ENCODE measurements around the gene SPOCK2.
"Not testable (repeated sequence)": the region's sequence is repeated elsewhere in the genome, so short reads cannot be mapped to it uniquely, and the experiment has no call there.

The SPOCK2 gene

GRCh38 chr10:72087969-72088888, at the start of gene SPOCK2:
Gene SPOCK2 (minus strand): TSS chr10:72088551. CDS start chr10:72088328, 223 bp downstream.
- no peak for DNase-seq

- no peak for DNase-seq
These were observed 49.2 kb upstream of the SPOCK2 start for GRCh38 chr10:72137583-72137982.

- DNase-seq, result not testable (repeated sequence)
These were observed 47.9 kb upstream of the SPOCK2 start for GRCh38 chr10:72136225-72136624.

DNA sequence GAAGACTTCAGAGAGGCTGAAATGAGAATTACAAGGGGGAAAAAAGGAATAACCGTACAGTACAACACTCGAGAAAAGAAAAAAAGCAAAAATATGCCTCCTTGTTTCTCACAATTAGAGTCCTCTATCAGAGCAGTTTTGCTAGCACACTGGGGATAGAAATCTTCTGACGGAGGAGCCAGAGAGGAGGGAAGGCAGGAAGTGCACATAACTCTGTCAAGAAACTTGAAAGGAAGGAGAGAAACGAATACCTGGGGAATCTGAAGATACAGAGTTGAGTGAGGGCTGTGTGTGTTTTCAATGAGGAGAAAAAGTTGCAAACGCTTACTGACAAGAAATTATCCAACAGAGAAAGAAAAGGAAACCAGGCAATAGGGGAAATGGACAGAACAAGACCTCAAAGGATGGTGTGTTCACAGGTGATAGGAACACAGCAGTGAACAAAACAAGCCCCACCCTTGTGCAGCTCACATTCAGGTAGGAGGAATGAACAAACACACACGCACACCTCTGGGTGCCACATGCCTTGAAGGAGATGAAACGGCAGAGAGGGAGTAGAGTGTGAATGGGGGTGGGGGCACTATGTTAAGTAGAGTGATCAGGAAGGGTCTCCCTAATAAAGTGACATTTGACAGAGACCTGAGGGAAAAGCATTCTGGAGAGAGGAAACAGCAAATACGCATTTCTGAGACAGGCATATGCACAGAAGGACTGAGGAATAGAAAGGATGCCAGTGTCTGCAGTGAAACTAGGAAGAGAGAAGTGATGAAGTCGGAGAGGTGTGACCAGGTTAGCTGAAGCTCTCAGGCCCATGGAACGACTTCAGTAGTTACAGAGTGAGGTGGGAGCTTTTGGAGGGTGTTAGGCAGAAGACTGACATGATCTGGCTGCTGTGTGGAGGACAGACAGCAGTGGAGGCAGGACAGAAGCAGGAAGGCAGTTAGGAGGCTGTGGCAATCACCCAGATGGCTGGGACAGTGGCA, 46.7 kb upstream of the SPOCK2 start:
- no peak for DNase-seq

- no peak for DNase-seq
These were observed 45.2 kb upstream of the SPOCK2 start for GRCh38 chr10:72133517-72133916.

DNA sequence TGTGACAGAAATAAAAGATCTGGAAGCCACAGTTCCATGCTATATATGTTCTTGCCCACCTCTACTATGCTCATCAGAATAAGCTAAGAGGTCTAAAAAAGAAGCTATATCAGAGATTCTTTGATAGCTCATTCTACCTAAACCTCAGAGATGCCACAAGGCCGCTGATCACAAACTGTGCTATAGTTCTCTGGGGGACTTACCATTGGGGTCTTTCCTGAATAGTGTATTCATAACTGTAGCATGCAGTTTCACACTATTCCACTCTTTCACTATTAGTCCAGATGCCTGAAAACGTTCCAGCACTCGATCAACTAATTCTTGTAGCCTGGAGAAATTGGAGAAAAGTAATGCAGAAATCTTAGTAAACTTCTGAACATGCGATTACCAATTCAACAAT, 44.5 kb upstream of the SPOCK2 start:
- no peak for DNase-seq

- DNase-seq, result no peak
These were observed 39.2 kb upstream of the SPOCK2 start for GRCh38 chr10:72127571-72127970.

DNA sequence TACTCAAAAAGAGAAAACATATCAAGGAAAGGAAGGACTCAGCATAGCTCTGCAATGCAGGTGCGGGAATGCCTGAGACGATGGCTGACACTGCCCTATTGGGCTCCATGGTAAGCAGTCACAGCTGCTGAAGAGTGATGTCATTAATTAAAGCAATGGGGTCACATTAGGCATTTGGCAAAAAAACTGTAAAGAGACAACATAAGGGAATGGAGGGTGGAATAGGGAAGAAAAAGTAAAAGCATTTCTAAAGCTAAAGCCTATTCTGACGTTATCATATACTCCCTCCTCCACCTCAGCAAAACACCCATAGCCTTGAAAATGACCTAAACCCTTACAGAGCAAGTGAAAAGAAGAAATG, 38.5 kb upstream of the SPOCK2 start:
- DNase-seq, result no peak

DNA sequence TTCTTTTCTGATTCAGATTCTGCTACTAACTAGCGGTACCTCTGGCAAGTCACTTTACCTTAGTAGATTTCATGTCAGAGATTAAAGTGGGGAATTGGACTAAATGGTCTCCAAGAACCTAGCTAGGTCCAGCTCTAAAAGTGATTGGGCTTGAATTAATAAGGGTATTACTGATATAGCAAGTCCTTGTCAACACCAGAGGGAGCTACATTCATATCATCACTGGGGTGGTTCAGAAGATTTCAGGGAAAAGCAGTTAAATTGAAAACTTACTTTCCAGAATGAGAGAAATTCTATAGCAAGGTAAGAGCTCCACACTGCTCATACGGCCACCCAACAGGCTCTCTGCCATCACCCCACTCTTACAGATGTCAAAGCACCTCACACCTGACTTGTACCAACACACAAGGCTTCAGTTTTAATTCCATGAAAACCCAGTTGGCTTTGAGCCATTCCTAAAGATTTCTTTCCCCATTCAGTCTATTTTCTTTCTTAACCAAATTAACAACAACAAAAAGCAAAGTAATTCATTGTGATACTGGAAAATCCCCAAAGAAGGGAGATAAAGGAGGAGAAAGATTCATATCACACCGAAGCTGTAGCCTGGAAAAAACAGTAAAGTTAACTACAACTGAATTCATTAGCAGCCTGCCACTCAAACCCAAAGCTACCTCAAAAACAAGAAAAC, 38.0 kb upstream of the SPOCK2 start:
- DNase-seq, result no peak

- no peak for DNase-seq
These were observed 36.6 kb upstream of the SPOCK2 start for GRCh38 chr10:72124989-72125388.

DNA sequence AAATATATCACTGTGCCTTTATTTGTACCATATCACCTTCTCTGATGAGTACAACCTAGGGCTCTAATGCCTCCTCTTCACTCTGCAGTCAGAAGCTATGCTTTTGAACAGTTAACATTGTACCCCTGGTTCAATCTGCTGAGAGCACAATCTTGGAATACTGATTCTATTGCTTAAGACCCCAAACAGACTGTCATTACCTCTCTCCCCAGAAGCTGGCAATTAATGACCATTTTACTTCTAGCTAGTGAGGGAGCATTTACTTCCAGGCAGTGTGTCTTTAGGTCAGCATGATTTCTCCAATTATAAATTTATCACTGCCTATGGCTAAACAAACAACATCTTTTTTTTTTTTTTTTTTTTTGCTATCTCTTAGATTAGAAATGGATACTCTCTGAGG, 36.0 kb upstream of the SPOCK2 start:
- DNase-seq, result no peak

- DNase-seq, result no peak
These were observed 35.3 kb upstream of the SPOCK2 start for GRCh38 chr10:72123616-72124015.

- no peak for DNase-seq
These were observed 33.9 kb upstream of the SPOCK2 start for GRCh38 chr10:72122221-72122620.

GRCh38 chr10:72121389-72121788, 33.0 kb upstream of the SPOCK2 start:
- no peak for DNase-seq

GRCh38 chr10:72116372-72116771, 28.0 kb upstream of the SPOCK2 start:
- no peak for DNase-seq

- no peak for DNase-seq
These were observed 26.5 kb upstream of the SPOCK2 start for GRCh38 chr10:72114706-72115450.

GRCh38 chr10:72110673-72111401, 22.5 kb upstream of the SPOCK2 start:
- DNase-seq, result no peak

DNA sequence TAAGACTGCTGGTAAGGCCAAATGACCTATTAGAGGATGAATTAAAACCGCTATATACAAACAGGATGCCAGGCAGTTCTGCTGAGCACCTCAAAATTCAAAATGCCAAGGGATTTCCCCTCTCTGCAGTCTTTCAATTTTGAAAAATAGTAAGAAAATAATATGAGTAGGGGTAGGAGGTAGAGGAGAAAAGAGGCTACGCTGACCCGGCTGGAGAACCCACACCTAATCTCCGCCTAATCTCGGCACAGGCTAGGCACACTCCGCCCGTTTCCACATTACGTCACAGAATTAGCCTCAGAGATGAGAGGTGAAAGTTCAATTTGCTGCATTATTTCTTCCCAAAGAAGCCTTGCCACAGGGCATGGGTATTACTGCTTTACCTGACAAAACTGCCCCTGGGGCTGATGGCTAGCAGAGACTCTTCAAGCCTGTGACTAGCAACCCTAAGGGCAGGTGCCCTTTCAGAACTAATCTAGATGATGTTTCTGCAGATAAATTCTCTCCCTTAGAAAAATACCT, 21.3 kb upstream of the SPOCK2 start:
- no peak for DNase-seq

DNA sequence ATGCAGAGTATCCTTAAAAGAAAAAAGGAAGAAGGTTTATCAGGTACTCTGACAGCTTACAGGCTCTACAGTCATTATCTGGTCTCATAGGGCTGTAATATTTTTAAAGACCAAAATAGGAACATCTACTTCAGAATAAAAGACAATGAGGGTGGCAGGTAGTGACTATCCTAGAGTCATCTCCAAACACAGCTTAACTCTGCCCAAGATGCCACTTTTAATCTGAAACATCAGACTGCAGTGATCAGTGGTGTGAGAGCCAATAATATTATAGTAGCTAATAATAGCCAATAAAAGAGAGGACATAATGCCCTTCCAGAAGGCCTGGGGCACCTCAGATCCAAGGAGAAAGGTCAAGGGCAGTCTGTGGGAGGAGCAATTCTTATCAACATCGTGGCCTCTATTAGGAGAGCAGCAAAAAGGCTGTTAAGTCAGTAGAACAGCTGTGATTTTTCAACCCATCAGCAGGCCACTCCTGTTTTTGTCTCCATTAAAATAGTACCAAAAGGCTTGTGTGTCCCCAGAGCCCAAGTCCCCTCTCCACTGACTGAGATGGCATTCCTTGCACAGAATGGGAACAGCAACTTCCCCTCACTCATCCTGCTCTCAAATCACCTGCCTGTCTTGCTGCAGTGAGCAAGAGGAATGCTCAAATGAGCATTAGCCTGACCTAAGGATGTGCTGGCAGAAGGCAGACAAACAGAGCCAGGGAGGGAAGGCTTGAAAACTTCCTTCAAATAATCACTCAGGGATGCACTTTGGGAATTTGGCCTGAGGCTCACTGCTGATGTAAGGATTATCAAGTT, 20.7 kb upstream of the SPOCK2 start:
- DNase-seq, result no peak

DNA sequence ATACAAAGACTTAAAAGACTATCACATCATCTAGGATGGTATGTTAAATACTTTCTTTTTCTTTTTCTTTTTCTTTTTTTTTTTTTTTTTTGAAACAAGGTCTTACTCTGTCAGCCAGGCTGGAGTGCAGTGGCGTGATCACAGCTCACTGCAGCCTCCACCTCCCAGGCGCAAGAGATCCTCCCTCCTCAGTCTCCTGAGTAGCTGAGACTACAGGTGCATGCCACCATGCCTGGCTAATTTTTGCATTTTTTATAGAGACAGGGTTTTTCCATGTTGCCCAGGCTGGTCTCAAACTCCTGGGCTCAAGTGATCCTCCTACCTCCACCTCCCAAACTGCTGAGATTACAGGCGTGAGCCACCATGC, 19.6 kb upstream of the SPOCK2 start:
- DNase-seq, result not testable (repeated sequence)
